Stomach (tissue), 9 donors: Measurements from ENCODE around the gene NINJ2. TPM values are rescaled to one million over a fixed set of nuclear protein-coding genes. Genes with fewer than 3 reads are reported as not detected.
A peak's percentile ranks its signal among the peaks of the same experiment; 100 is the strongest.

Experiments
- DNase-seq, 2 donors: peaks; one replicate each; pipeline versions ENCODE4 v3.0.0 to v3.0.0-alpha.2; 2013 to 2019
- H3K27ac ChIP-seq, 5 donors: fragments of 200-600 bp in 4 of 5; sonication (generic) in 4 of 5; one replicate each; pipeline ENCODE4 v1.5.1; 2013 to 2019; ENCODE audit warnings: mild to moderate bottlenecking in 1 of 5, moderate library complexity in 1 of 5
- H3K27me3 ChIP-seq, 3 donors: fragments of 200-600 bp; sonication (generic); one replicate each; pipeline ENCODE4 v1.5.1; 2017 to 2019; ENCODE audit warnings: mixed run types in 1 of 3
- H3K36me3 ChIP-seq, 4 donors: fragments of 200-600 bp; sonication (generic); 1 replicate in 3 of 4; 2 replicates in 1 of 4; pipeline ENCODE4 v1.5.1; 2016 to 2019
- H3K4me1 ChIP-seq, 4 donors: fragments of 200-600 bp; sonication (generic); one replicate each; pipeline ENCODE4 v1.5.1; 2016 to 2019
- H3K4me3 ChIP-seq, 4 donors: fragments of 200-600 bp; sonication (generic) in 3 of 4; one replicate each; pipeline ENCODE4 v1.5.1; 2016 to 2019; ENCODE audit warnings: mild to moderate bottlenecking in 1 of 4
- H3K9me3 ChIP-seq, 4 donors: fragments of 200-600 bp; sonication (generic); one replicate each; pipeline ENCODE4 v1.5.1; 2016 to 2019
- CTCF ChIP-seq, 7 experiments: fragments of 450-650 bp in 4 of 7; fragments of 200-600 bp in 3 of 7; sonication (generic) in 3 of 7; IDR thresholded peaks; one replicate each; pipeline ENCODE4 v1.5.1; 2016 to 2019; ENCODE audit warnings: antibody characterized with exemption in 7 of 7, control low read depth in 2 of 7, mild to moderate bottlenecking in 1 of 7
- EP300 ChIP-seq: sonication (generic); formaldehyde crosslinking; IDR thresholded peaks from one replicate; pipeline ENCODE4 v1.6.1; 2017; ENCODE audit warnings: antibody characterized with exemption
- POLR2A ChIP-seq, 4 donors: fragments of 450-650 bp; IDR thresholded peaks; one replicate each; pipeline ENCODE4 v1.6.1; 2016; ENCODE audit warnings: antibody characterized with exemption in 4 of 4, control low read depth in 2 of 4, mild to moderate bottlenecking in 1 of 4, moderate library complexity in 1 of 4
- POLR2AphosphoS5 ChIP-seq, 3 donors: sonication (generic); formaldehyde crosslinking; IDR thresholded peaks; one replicate each; pipeline ENCODE4 v1.6.1; 2016; ENCODE audit warnings: antibody characterized with exemption in 3 of 3
- WGBS, 5 donors: extraction: QIAGEN DNeasy Blood & Tissue Kit in 3 of 5; methylation state at CpG; one replicate each; pipeline versions ENCODE4 v1.1.5 to v1.1.7; 2013 to 2018; 5-methylcytosine and 5-hydroxymethylcytosine counted together
- intact Hi-C: fragments of 100-400 bp; cut with DNase I; formaldehyde crosslinking; loops from one replicate; pipeline ENCODE4 v1.15.1; 2023; ENCODE audit warnings: low total_unique reads
- polyA plus RNA-seq, 3 donors: library from polyadenylated mRNA; stranded (reverse); fragments of 200-250 nt; gene quantifications; one replicate each; pipeline ENCODE4 v1.2.3, GENCODE V29; 2013
- total RNA-seq, 5 donors: library from RNA; depleted of rRNA; stranded (reverse); fragments of >200 nt; gene quantifications; one replicate each; pipeline versions ENCODE4 v1.1.0 to v1.2.3, GENCODE V29; 2014 to 2016
- donor health status: healthy with polysubstance abuse.
- donor health status: Bipolar disorder and iron deficiency.
- donor health status: healthy.

The NINJ2 gene
- total and polyA plus RNA-seq, 8 donors: 2.0 to 26.2 (median 5.0) TPM; not detected in 3

GRCh38 chr12:569091-569676 is 94.1 kb downstream of the NINJ2 start:
- intact Hi-C loops: loop anchor here (10.0 kb wide), 2 partner anchors 176 to 376 kb away; partner anchors contain the start of gene RAD52
- Histone ChIP-seq H3K27ac (peak overlapping the region; percentile 23 to 94 (median 91)), H3K27me3 (no peaks in the 10 kb centered on the region), H3K4me3 (peak overlapping the region; percentile 58 to 77 (median 65)), H3K4me1 (peaks cover 25 to 39% (median 33%) of the 10 kb centered on the region in 4 donors), H3K36me3 (peaks cover 0 to 11% (median 2%) of the 10 kb centered on the region in 4 donors), H3K9me3 (no peaks in the 10 kb centered on the region)
- WGBS, 5 donors: 71 to 80% (median 74%) methylated on average over 5 to 6 of the region's 6 CpGs
- no peak for DNase-seq
- TF ChIP-seq POLR2A (IDR thresholded peaks at IDR 0.05): no peak
- no peak for TF ChIP-seq EP300
- TF ChIP-seq POLR2AphosphoS5 (IDR thresholded peaks at IDR 0.05): no peak
- TF ChIP-seq CTCF (IDR thresholded peaks at IDR 0.05): no peak

GRCh38 chr12:568486-568885 is 94.8 kb downstream of the NINJ2 start:
- no peak overlapping the region for H3K4me3 ChIP-seq
- TF ChIP-seq CTCF (IDR thresholded peaks at IDR 0.05) (no peak), POLR2AphosphoS5 (IDR thresholded peaks at IDR 0.05) (no peak), POLR2A (IDR thresholded peaks at IDR 0.05) (no peak)
- WGBS, 5 donors: 58 to 83% (median 59%) methylated on average over 6 of the region's 6 CpGs
- intact Hi-C loops: loop anchor here (10.0 kb wide), 2 partner anchors 176 to 376 kb away; partner anchors contain the start of gene RAD52
- no peaks in the 10 kb centered on the region for H3K27me3 ChIP-seq
- peaks cover 0 to 16% (median 2%) of the 10 kb centered on the region in 4 donors for H3K36me3 ChIP-seq
- peaks cover 25 to 46% (median 34%) of the 10 kb centered on the region in 4 donors for H3K4me1 ChIP-seq
- H3K9me3 ChIP-seq: no peaks in the 10 kb centered on the region
- no peak overlapping the region for H3K27ac ChIP-seq
- no peak for DNase-seq

GRCh38 chr12:565589-566105 is 97.6 kb downstream of the NINJ2 start:
- H3K27me3 ChIP-seq: no peaks in the 10 kb centered on the region
- WGBS, 5 donors: 89 to 96% (median 92%) methylated on average over 18 to 21 of the region's 21 CpGs
- intact Hi-C loops: loop anchor here (10.0 kb wide), 2 partner anchors 179 to 379 kb away; partner anchors contain the start of gene RAD52
- H3K27ac ChIP-seq: no peak overlapping the region
- peaks cover 7 to 36% (median 25%) of the 10 kb centered on the region in 4 donors for H3K4me1 ChIP-seq
- peaks cover 3 to 44% (median 15%) of the 10 kb centered on the region in 4 donors for H3K36me3 ChIP-seq
- H3K4me3 ChIP-seq: no peak overlapping the region
- TF ChIP-seq EP300: no peak
- TF ChIP-seq CTCF (IDR thresholded peaks at IDR 0.05): no peak
- TF ChIP-seq POLR2A (IDR thresholded peaks at IDR 0.05): no peak
- no peak for TF ChIP-seq POLR2AphosphoS5 (IDR thresholded peaks at IDR 0.05)
- no peak for DNase-seq
- H3K9me3 ChIP-seq: no peaks in the 10 kb centered on the region

GRCh38 chr12:565161-565560 is 98.1 kb downstream of the NINJ2 start:
- Histone ChIP-seq H3K4me3 (no peak overlapping the region), H3K9me3 (no peaks in the 10 kb centered on the region), H3K36me3 (peaks cover 3 to 49% (median 16%) of the 10 kb centered on the region in 4 donors), H3K4me1 (peaks cover 7 to 31% (median 20%) of the 10 kb centered on the region in 4 donors), H3K27ac (no peak overlapping the region), H3K27me3 (no peaks in the 10 kb centered on the region)
- DNase-seq: no peak
- intact Hi-C loops: loop anchor here (10.0 kb wide), 2 partner anchors 180 to 380 kb away; partner anchors contain the start of gene RAD52
- 86 to 96% (median 92%) methylated on average over 4 to 8 of the region's 8 CpGs for WGBS, 5 donors
- TF ChIP-seq POLR2A (IDR thresholded peaks at IDR 0.05) (no peak), CTCF (IDR thresholded peaks at IDR 0.05) (no peak), EP300 (no peak), POLR2AphosphoS5 (IDR thresholded peaks at IDR 0.05) (no peak)
